GM12874 (cell line): ENCODE measurements around the gene SNUPN.
A peak's percentile ranks its signal among the peaks of the same experiment; 100 is the strongest.

Experiments
- CTCF ChIP-seq: IDR thresholded peaks from 2 replicates; pipeline ENCODE4 v1.5.1; 2011; ENCODE audit warnings: low read depth, mild to moderate bottlenecking, control low read depth, low read length, moderate library complexity; ENCODE audit not compliant: insufficient read depth

SNUPN gene

DNA sequence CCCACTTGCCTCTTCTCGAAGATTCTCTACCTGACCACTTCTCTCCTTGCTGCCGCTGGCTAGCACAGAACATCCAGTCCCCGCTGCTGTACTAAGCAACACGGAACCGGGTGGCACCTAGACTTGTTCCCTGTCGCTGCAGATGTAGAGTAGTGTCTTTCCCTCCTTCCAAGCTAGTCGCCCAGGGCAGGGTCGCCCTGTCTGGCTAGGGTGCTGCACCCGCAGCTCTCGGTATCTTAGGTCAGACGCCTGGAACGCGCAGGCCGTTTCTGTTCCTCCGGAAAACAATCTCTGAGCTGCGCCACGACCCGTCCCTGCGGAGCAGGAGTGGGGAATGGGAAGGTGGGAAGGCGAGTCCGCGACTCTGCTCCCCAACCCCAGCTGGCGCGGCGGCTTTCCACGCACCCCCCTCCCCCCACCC, 21.4 kb upstream of the SNUPN start:
- no peak for TF ChIP-seq CTCF

DNA sequence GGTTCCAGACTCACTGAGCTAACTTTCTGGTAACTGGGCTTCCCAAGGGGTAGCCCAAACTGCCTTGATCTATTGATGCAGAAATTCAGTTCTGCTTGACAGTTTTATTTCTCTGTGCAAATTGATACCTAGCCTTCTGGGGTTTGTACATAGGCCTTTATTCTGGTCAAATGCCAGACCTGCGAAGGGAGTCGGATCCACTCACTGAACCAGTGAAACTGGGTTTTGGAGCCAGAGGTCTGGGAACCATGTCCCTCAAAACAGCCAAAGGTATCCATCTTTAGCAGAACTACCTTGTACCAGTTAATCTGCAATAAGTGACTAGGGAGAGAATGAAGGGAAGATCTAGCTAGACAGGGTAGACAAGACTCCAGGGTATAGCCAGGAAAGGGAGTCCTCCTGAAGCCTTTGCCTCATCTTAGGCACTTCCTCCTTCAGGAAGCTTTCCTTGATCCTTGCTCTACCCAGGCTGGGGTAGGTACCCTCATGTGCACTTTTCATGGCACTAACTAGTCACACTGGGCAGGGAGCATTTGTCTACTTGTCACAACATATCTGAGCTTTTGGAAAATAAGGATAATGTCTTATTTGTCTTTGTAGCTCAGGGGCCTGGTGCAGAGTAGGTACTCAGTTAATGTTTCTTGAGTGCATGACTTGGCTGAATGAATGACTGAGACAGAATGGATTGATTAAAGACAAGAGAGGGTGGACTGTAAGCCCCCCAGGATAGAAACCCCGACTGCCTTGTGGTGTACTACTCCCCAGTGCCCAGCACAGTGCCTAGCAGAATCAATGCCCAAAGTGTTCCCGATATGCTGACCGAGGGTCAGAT, 20.8 kb upstream of the SNUPN start:
- no peak for TF ChIP-seq CTCF

- TF ChIP-seq CTCF: no peak
Measured at GRCh38 chr15:75644376-75644775, 18.9 kb upstream of the SNUPN start.

- TF ChIP-seq CTCF: no peak
Measured at GRCh38 chr15:75641603-75642002, 16.1 kb upstream of the SNUPN start.

DNA sequence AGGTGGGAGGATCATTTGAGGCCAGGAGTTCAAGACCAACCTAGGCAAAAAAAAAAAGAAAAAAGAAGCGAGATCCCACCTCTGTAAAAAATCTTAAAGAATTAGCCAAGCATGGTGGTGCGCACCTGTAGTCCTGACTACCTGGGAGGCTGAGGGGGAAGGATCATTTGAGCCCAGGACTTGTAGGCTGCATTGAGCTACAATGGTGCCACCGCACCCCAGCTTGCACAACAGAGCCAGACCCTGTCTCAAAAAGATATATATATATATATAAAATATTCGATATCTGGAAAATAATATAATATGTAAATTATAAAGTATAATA, 15.6 kb upstream of the SNUPN start:
- TF ChIP-seq CTCF: no peak

DNA sequence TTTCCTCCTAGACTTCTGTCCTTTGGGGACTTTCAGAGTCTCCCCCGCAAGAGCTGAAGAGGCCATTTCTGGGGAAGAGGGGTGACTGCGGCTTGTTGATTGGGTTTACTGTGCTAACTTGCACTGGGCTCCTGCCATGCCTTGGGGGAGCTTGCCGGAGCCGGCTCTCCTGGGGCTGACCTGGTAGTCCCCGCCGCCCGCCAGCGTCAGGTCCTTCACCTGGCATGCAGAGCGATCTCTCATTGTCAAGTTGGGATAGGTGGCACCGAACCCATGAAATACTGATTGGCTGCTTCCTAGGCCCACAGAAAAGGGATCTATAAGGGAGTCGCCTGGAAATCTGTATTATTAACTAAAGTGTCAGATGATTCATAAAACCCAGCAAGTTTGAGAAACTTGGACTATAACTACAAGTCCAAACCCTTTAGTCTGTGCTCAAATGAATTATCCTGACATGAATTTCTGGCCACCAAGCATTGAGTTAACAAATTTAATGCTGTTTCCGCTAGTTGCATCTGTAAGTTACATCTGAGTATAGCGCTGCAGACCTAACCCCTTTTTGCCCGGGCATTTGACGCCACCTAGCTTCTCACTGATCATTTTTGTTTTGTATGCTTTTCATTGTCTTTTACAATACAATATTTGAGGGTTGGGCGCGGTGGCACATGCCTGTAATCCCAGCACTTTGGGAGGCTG, 15.1 kb upstream of the SNUPN start:
- TF ChIP-seq CTCF: peak; percentile 30

- TF ChIP-seq CTCF: no peak
Measured at GRCh38 chr15:75639709-75640482, 14.4 kb upstream of the SNUPN start, which contains the start of gene IMP3. TSS of gene IMP3 (minus strand) at chr15:75640224. CDS start at chr15:75640168, 56 bp downstream.
